ENCODE data around the gene BAG5. TPM values are rescaled to one million over a fixed set of nuclear protein-coding genes. Genes with fewer than 3 reads are reported as not detected.

BAG5 gene
- total RNA-seq, 1 experiment from 2014 or later, result 27.0 TPM

DNA sequence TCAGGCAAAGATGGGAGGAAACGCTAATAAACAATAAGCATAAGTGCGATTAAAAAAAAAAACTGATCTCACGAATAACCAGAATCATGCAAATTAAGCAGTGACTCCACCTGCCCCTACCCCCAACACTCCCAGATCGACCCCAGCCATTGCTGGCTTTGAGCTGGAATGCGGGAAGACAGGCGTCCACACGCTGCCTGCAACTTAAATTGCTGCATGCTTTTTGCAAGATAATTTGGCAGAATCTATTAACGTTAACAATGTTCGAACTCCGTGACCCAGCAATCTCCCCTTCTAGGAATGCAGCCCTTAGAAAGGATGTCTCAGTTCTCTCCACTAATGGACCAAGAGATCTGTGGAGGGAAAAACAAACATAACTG, 38.9 kb downstream of the BAG5 start:
- Histone ChIP-seq H2AFZ (ENCODE audit: low read depth, low read length, poor library complexity, severe bottlenecking) (no peak overlapping the region), H3K4me3 (replicated peaks in 1 of 2; ENCODE audit: low read depth in 1 of 2, low read length in 2 of 2) (no peak overlapping the region), H3K9me3 (ENCODE audit: control insufficient read depth in 1 of 2, insufficient read depth in 1 of 2, low read depth in 1 of 2, low read length in 2 of 2) (no peaks in the 10 kb centered on the region), H4K20me1 (ENCODE audit: insufficient read depth) (no peaks in the 10 kb centered on the region; the same call in 1 of the 2 replicates), H3K9me2 (ENCODE audit: insufficient read depth) (no peaks in the 10 kb centered on the region), H3K4me2 (ENCODE audit: low read length) (peak overlapping the region; percentile 82), H3K79me2 (ENCODE audit: insufficient read depth, low read length) (peaks cover 16% of the 10 kb centered on the region; the same call in 1 of the 2 replicates), H3K9ac (ENCODE audit: low read length) (peak overlapping the region; percentile 83; the same call in 1 of the 2 replicates), H3K4me1 (ENCODE audit: control insufficient read depth in 1 of 2, insufficient read depth in 2 of 2, low read length in 2 of 2) (peaks cover 20 to 51% of the 10 kb centered on the region in 2 experiments; a peak in 3 of 4 replicates), H3K27me3 (ENCODE audit: insufficient read depth, low read length) (no peaks in the 10 kb centered on the region), H3K36me3 (ENCODE audit: control insufficient read depth in 1 of 2, insufficient read depth in 2 of 2, low read length in 2 of 2) (peaks cover 0 to 12% of the 10 kb centered on the region in 2 experiments; a peak in 2 of 4 replicates), H3K27ac (ENCODE audit: low read depth, low read length) (no peak overlapping the region)
- intact Hi-C loops (cut with micrococcal nuclease), result no loop called here
- CTCF ChIA-PET, result no interaction called here
- TF ChIP-seq SP1 (IDR thresholded peaks at IDR 0.05; ENCODE audit: low read depth), result no peak
- TF ChIP-seq CBX3 (IDR thresholded peaks at IDR 0.05; ENCODE audit: low read depth), result no peak
- TF ChIP-seq, protein P1, sequence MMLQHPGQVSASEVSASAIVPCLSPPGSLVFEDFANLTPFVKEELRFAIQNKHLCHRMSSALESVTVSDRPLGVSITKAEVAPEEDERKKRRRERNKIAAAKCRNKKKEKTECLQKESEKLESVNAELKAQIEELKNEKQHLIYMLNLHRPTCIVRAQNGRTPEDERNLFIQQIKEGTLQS (IDR thresholded peaks at IDR 0.05), result no peak
- no peak for TF ChIP-seq EZH2phosphoT487 (IDR thresholded peaks at IDR 0.05; ENCODE audit: borderline replicate concordance)
- no peak for TF ChIP-seq POLR2AphosphoS5 (IDR thresholded peaks at IDR 0.05; ENCODE audit: low read depth, low read length)
- TF ChIP-seq SRF (IDR thresholded peaks at IDR 0.05; ENCODE audit: low read depth), result no peak
- no peak for TF ChIP-seq FOSL1 (IDR thresholded peaks at IDR 0.05; ENCODE audit: low read depth)
- no peak for DNase-seq (ENCODE audit: low read depth, low spot score)
- no peak for ATAC-seq
- BruUV-seq (replicated peaks), result no TSS peak
- RAD21 ChIA-PET (ENCODE audit: low non-redundant PET in 1 of 2, low total read pairs in 2 of 2, uncharacterized antibody in 2 of 2, unreplicated experiment in 2 of 2), result no interaction called here
- POLR2A ChIA-PET, result interaction anchor here (0.9 kb wide), 1 partner anchor 33 kb away, joined by 5 read pairs; no protein-coding TSS in a partner anchor

DNA sequence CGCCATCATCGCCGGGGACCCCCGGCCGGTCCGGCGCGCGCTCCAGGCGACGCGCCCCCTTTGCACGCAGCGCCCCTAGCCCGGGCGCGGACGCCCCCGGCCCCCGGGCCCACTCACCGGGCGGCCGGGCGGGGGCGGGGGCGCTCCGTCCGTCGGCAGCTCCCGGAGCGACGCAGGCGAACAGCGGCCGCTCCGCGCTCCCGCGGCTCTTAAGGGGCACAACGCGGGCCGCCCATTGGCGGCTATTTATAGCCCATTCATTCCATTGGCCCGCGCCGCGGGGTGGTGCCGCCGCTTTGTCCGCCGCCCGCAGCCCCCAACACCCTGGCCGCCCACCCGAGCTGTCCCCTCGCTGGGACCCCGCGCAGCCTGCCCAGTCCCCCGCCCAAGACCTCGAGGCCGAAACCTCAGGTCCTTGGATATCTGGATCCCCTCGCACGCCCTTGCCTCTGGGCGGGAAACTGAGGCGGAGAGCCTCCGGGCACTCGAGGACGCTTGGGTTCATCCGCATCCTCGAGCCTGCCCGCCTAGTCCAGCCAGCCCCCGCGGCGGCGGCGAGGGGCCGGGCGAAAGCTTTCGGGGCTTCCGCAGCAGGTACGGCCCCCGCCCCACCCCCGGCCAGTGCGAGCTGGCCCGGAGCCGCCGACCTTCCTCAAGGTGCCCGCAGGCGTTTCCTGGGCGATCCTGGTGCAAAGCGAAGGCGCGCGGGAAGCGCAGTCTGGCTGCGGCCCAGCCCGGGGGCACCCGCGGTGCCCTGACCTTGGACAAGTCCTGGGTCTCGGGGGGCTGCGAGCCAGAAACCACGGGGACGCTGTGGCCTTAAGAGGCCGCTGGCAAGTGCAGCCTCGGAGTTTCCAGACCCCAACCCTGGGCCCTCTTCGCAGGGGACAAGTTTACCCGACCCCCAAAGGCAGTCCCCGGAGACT, 39.5 kb downstream of the BAG5 start, which contains the start of gene CKB:
Gene CKB (minus strand): TSS at position 182 of the 926 bp plus-strand sequence. CDS start 337 bp downstream, outside the sequence.
- Histone ChIP-seq H4K20me1 (ENCODE audit: insufficient read depth) (no peaks in the 10 kb centered on the region; the same call in 1 of the 2 replicates), H3K4me1 (ENCODE audit: control insufficient read depth in 1 of 2, insufficient read depth in 2 of 2, low read length in 2 of 2) (peaks cover 15 to 49% of the 10 kb centered on the region in 2 experiments; a peak in 3 of 4 replicates), H3K9me2 (ENCODE audit: insufficient read depth) (no peaks in the 10 kb centered on the region), H3K79me2 (ENCODE audit: insufficient read depth, low read length) (peaks cover 16% of the 10 kb centered on the region; the same call in 1 of the 2 replicates), H3K27me3 (ENCODE audit: insufficient read depth, low read length) (no peaks in the 10 kb centered on the region), H3K4me2 (ENCODE audit: low read length) (peak within 1 kb of the TSS; percentile 95), H3K36me3 (ENCODE audit: control insufficient read depth in 1 of 2, insufficient read depth in 2 of 2, low read length in 2 of 2) (peaks cover 0 to 12% of the 10 kb centered on the region in 2 experiments; a peak in 2 of 4 replicates), H3K27ac (ENCODE audit: low read depth, low read length) (peak within 1 kb of the TSS; percentile 73), H3K4me3 (replicated peaks in 1 of 2; ENCODE audit: low read depth in 1 of 2, low read length in 2 of 2) (peak within 1 kb of the TSS; percentile 78 to 83), H3K9ac (ENCODE audit: low read length) (peak within 1 kb of the TSS; percentile 83), H3K9me3 (ENCODE audit: control insufficient read depth in 1 of 2, insufficient read depth in 1 of 2, low read depth in 1 of 2, low read length in 2 of 2) (no peaks in the 10 kb centered on the region), H2AFZ (ENCODE audit: low read depth, low read length, poor library complexity, severe bottlenecking) (no peak within 1 kb of the TSS)
- intact Hi-C loops (cut with micrococcal nuclease), result no loop called here
- ATAC-seq (peak; percentile 60), DNase-seq (ENCODE audit: low read depth, low spot score) (no peak)
- POLR2A ChIA-PET, result interaction anchor here (0.9 to 3.2 kb wide), 3 partner anchors 11 to 34 kb away, joined by 3 to 9 read pairs (median 5); no protein-coding TSS in a partner anchor
- no TSS peak for BruUV-seq (replicated peaks)
- CTCF ChIA-PET, result interaction anchor here (2.3 to 2.4 kb wide), 2 partner anchors 23 to 24 kb away, joined by 8 to 20 read pairs; no protein-coding TSS in a partner anchor
- RAD21 ChIA-PET (ENCODE audit: low non-redundant PET in 1 of 2, low total read pairs in 2 of 2, uncharacterized antibody in 2 of 2, unreplicated experiment in 2 of 2), result no interaction called here
- TF ChIP-seq JUND (IDR thresholded peaks at IDR 0.05), result no peak
- no peak for TF ChIP-seq EZH2phosphoT487 (IDR thresholded peaks at IDR 0.05; ENCODE audit: borderline replicate concordance)
- peak; percentile 90 for TF ChIP-seq POLR2A (IDR thresholded peaks at IDR 0.05; ENCODE audit: borderline replicate concordance, extremely low read depth, insufficient read depth, insufficient read length)
- peak; percentile 49; the same call in 1 of the 2 replicates for TF ChIP-seq ZFX (IDR thresholded peaks at IDR 0.05)
- TF ChIP-seq ELF1 (IDR thresholded peaks at IDR 0.05; ENCODE audit: borderline replicate concordance, low read depth), result no peak
- no peak for TF ChIP-seq EZH2 (IDR thresholded peaks at IDR 0.05)
- peak; percentile 96 for TF ChIP-seq POLR2AphosphoS5 (IDR thresholded peaks at IDR 0.05; ENCODE audit: low read depth, low read length)
- peak; percentile 41 for TF ChIP-seq TCF7L2 (IDR thresholded peaks at IDR 0.05; ENCODE audit: borderline replicate concordance, extremely low read depth, insufficient read depth, insufficient read length)
